ENCODE results near the gene SLC9A7.

DNA sequence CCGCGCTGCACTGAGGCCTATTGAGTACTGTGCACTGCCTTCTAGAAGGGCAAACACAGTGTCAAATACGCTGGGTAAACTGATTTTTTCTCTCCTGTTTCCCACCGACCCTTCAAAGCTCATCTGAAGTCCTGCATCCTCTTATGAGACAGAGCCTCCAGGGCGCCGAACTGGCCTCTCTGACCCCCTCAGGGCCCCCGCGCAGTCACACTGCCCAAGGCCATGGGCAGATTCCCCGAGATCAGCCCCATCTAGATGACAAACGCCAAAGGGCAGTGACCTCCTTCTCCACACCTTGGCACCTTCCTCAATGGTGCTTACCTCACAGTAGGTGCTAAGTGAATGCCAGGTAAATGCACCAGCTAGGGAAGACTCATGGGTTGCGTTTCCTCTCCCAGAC is 151.0 kb downstream of the SLC9A7 start:
- TF ChIP-seq CTCF (IDR thresholded peaks at IDR 0.05) (no peak), EP300 (IDR thresholded peaks at IDR 0.05) (no peak)
